ENCODE results near the gene CACNB2.

CACNB2 gene

GRCh38 chr10:18571780-18572179 is 431.6 kb downstream of the CACNB2 start:
- 94% methylated on average over 1 of the region's 1 CpG for WGBS
- Histone ChIP-seq H3K79me1 (replicated peaks; ENCODE audit: low read length, poor library complexity, severe bottlenecking) (no peaks in the 10 kb centered on the region), H3K4me2 (ENCODE audit: low read length, poor library complexity, severe bottlenecking) (no peak overlapping the region), H4K91ac (ENCODE audit: low read length) (no peak overlapping the region), H3K36me3 (ENCODE audit: control insufficient read depth in 1 of 2, insufficient read depth in 2 of 2, low read depth in 1 of 2, low read length in 2 of 2) (no peaks in the 10 kb centered on the region), H2BK5ac (ENCODE audit: low read depth, low read length, poor library complexity, severe bottlenecking) (no peak overlapping the region), H3K4ac (ENCODE audit: low read depth in 1 of 2, low read length in 2 of 2) (no peak overlapping the region), H2AFZ (ENCODE audit: low read depth, low read length) (no peak overlapping the region), H3K27ac (ENCODE audit: low read length, poor library complexity, severe bottlenecking) (no peak overlapping the region), H3K4me1 (ENCODE audit: control insufficient read depth, insufficient read depth, low read depth, low read length) (no peaks in the 10 kb centered on the region), H2BK12ac (ENCODE audit: low read length in 2 of 2) (no peak overlapping the region), H3K27me3 (ENCODE audit: control insufficient read depth in 1 of 2, insufficient read depth in 1 of 2, low read length in 2 of 2) (no peaks in the 10 kb centered on the region), H3K23ac (ENCODE audit: low read length in 2 of 2) (no peak overlapping the region), H3K9me3 (ENCODE audit: control insufficient read depth, low read length) (peaks cover 34% of the 10 kb centered on the region), H2BK120ac (ENCODE audit: low read depth, low read length) (no peak overlapping the region), H3K14ac (ENCODE audit: low read length in 2 of 2) (no peak overlapping the region), H2BK15ac (ENCODE audit: low read depth, poor library complexity, severe bottlenecking) (no peak overlapping the region), H2AK5ac (ENCODE audit: low read length, severe bottlenecking) (no peak overlapping the region), H3K9ac (ENCODE audit: low read length) (no peak overlapping the region), H4K8ac (ENCODE audit: low read length) (no peak overlapping the region), H3K4me3 (ENCODE audit: insufficient read depth in 1 of 2, low read depth in 1 of 2, low read length in 2 of 2) (no peak overlapping the region), H3K18ac (ENCODE audit: low read depth in 1 of 2, low read length in 2 of 2) (no peak overlapping the region)
- no peak for DNase-seq

GRCh38 chr10:18572959-18573561 is 432.8 kb downstream of the CACNB2 start:
- H3K9me3 ChIP-seq (ENCODE audit: control insufficient read depth, low read length), result peaks cover 35% of the 10 kb centered on the region
- no peaks in the 10 kb centered on the region for H3K27me3 ChIP-seq (ENCODE audit: control insufficient read depth in 1 of 2, insufficient read depth in 1 of 2, low read length in 2 of 2)
- WGBS, result 92% methylated on average over 8 of the region's 8 CpGs

GRCh38 chr10:18576586-18576985 is 436.4 kb downstream of the CACNB2 start:
- H3K9me3 ChIP-seq (ENCODE audit: control insufficient read depth, low read length), result peaks cover 29% of the 10 kb centered on the region
- no peak for DNase-seq
- H3K79me1 ChIP-seq (replicated peaks; ENCODE audit: low read length, poor library complexity, severe bottlenecking), result no peaks in the 10 kb centered on the region
- H3K4me2 ChIP-seq (ENCODE audit: low read length, poor library complexity, severe bottlenecking), result no peak overlapping the region
- H3K4me1 ChIP-seq (ENCODE audit: control insufficient read depth, insufficient read depth, low read depth, low read length), result no peaks in the 10 kb centered on the region
- no peak overlapping the region for H2BK5ac ChIP-seq (ENCODE audit: low read depth, low read length, poor library complexity, severe bottlenecking)
- no peak overlapping the region for H2AFZ ChIP-seq (ENCODE audit: low read depth, low read length)
- peaks cover 8 to 13% of the 10 kb centered on the region in 2 experiments for H3K36me3 ChIP-seq (ENCODE audit: control insufficient read depth in 1 of 2, insufficient read depth in 2 of 2, low read depth in 1 of 2, low read length in 2 of 2)
- no peak overlapping the region for H4K8ac ChIP-seq (ENCODE audit: low read length)
- H3K9ac ChIP-seq (ENCODE audit: low read length), result no peak overlapping the region
- H3K4ac ChIP-seq (ENCODE audit: low read depth in 1 of 2, low read length in 2 of 2), result no peak overlapping the region
- H3K27me3 ChIP-seq (ENCODE audit: control insufficient read depth in 1 of 2, insufficient read depth in 1 of 2, low read length in 2 of 2), result no peaks in the 10 kb centered on the region
- no peak overlapping the region for H3K23ac ChIP-seq (ENCODE audit: low read length in 2 of 2)
- H2AK5ac ChIP-seq (ENCODE audit: low read length, severe bottlenecking), result no peak overlapping the region
- H4K91ac ChIP-seq (ENCODE audit: low read length), result no peak overlapping the region
- no peak overlapping the region for H2BK15ac ChIP-seq (ENCODE audit: low read depth, poor library complexity, severe bottlenecking)
- 92% methylated on average over 4 of the region's 6 CpGs for WGBS
- no peak overlapping the region for H3K14ac ChIP-seq (ENCODE audit: low read length in 2 of 2)
- no peak overlapping the region for H3K27ac ChIP-seq (ENCODE audit: low read length, poor library complexity, severe bottlenecking)
- no peak overlapping the region for H2BK12ac ChIP-seq (ENCODE audit: low read length in 2 of 2)
- H2BK120ac ChIP-seq (ENCODE audit: low read depth, low read length), result no peak overlapping the region
- no peak overlapping the region for H3K4me3 ChIP-seq (ENCODE audit: insufficient read depth in 1 of 2, low read depth in 1 of 2, low read length in 2 of 2)
- no peak overlapping the region for H3K18ac ChIP-seq (ENCODE audit: low read depth in 1 of 2, low read length in 2 of 2)

More at GRCh38 chr10:18572959-18573561, 432.8 kb downstream of the CACNB2 start:
- no peak overlapping the region for H3K9ac ChIP-seq (ENCODE audit: low read length)
- no peaks in the 10 kb centered on the region for H3K4me1 ChIP-seq (ENCODE audit: control insufficient read depth, insufficient read depth, low read depth, low read length)
- H2BK120ac ChIP-seq (ENCODE audit: low read depth, low read length), result no peak overlapping the region
- H3K4me3 ChIP-seq (ENCODE audit: insufficient read depth in 1 of 2, low read depth in 1 of 2, low read length in 2 of 2), result no peak overlapping the region
- H2AK5ac ChIP-seq (ENCODE audit: low read length, severe bottlenecking), result no peak overlapping the region
- H3K14ac ChIP-seq (ENCODE audit: low read length in 2 of 2), result no peak overlapping the region
- no peak overlapping the region for H3K27ac ChIP-seq (ENCODE audit: low read length, poor library complexity, severe bottlenecking)
- no peak overlapping the region for H3K4me2 ChIP-seq (ENCODE audit: low read length, poor library complexity, severe bottlenecking)
- H3K23ac ChIP-seq (ENCODE audit: low read length in 2 of 2), result no peak overlapping the region
- DNase-seq, result no peak
- peaks cover 0 to 2% of the 10 kb centered on the region in 2 experiments for H3K36me3 ChIP-seq (ENCODE audit: control insufficient read depth in 1 of 2, insufficient read depth in 2 of 2, low read depth in 1 of 2, low read length in 2 of 2)
- no peak overlapping the region for H3K4ac ChIP-seq (ENCODE audit: low read depth in 1 of 2, low read length in 2 of 2)
- H2BK15ac ChIP-seq (ENCODE audit: low read depth, poor library complexity, severe bottlenecking), result no peak overlapping the region
- H2BK5ac ChIP-seq (ENCODE audit: low read depth, low read length, poor library complexity, severe bottlenecking), result no peak overlapping the region
- H2AFZ ChIP-seq (ENCODE audit: low read depth, low read length), result no peak overlapping the region
- H2BK12ac ChIP-seq (ENCODE audit: low read length in 2 of 2), result no peak overlapping the region
- no peaks in the 10 kb centered on the region for H3K79me1 ChIP-seq (replicated peaks; ENCODE audit: low read length, poor library complexity, severe bottlenecking)
- no peak overlapping the region for H4K91ac ChIP-seq (ENCODE audit: low read length)
- no peak overlapping the region for H3K18ac ChIP-seq (ENCODE audit: low read depth in 1 of 2, low read length in 2 of 2)
- no peak overlapping the region for H4K8ac ChIP-seq (ENCODE audit: low read length)

GRCh38 chr10:18577823-18578685 is 437.8 kb downstream of the CACNB2 start:
- no peak overlapping the region for H2AK5ac ChIP-seq (ENCODE audit: low read length, severe bottlenecking)
- DNase-seq, result no peak
- H4K91ac ChIP-seq (ENCODE audit: low read length), result no peak overlapping the region
- H3K4ac ChIP-seq (ENCODE audit: low read depth in 1 of 2, low read length in 2 of 2), result no peak overlapping the region
- no peak overlapping the region for H3K14ac ChIP-seq (ENCODE audit: low read length in 2 of 2)
- no peak overlapping the region for H3K9ac ChIP-seq (ENCODE audit: low read length)
- no peaks in the 10 kb centered on the region for H3K27me3 ChIP-seq (ENCODE audit: control insufficient read depth in 1 of 2, insufficient read depth in 1 of 2, low read length in 2 of 2)
- no peak overlapping the region for H2BK12ac ChIP-seq (ENCODE audit: low read length in 2 of 2)
- peaks cover 8 to 13% of the 10 kb centered on the region in 2 experiments for H3K36me3 ChIP-seq (ENCODE audit: control insufficient read depth in 1 of 2, insufficient read depth in 2 of 2, low read depth in 1 of 2, low read length in 2 of 2)
- no peak overlapping the region for H4K8ac ChIP-seq (ENCODE audit: low read length)
- H3K9me3 ChIP-seq (ENCODE audit: control insufficient read depth, low read length), result peaks cover 23% of the 10 kb centered on the region
- peak overlapping the region in 1 of 2 experiments; percentile 24 for H3K4me3 ChIP-seq (ENCODE audit: insufficient read depth in 1 of 2, low read depth in 1 of 2, low read length in 2 of 2)
- H3K18ac ChIP-seq (ENCODE audit: low read depth in 1 of 2, low read length in 2 of 2), result no peak overlapping the region
- H2BK120ac ChIP-seq (ENCODE audit: low read depth, low read length), result no peak overlapping the region
- no peak overlapping the region for H3K27ac ChIP-seq (ENCODE audit: low read length, poor library complexity, severe bottlenecking)
- no peak overlapping the region for H3K4me2 ChIP-seq (ENCODE audit: low read length, poor library complexity, severe bottlenecking)
- H3K4me1 ChIP-seq (ENCODE audit: control insufficient read depth, insufficient read depth, low read depth, low read length), result no peaks in the 10 kb centered on the region
- no peak overlapping the region for H2AFZ ChIP-seq (ENCODE audit: low read depth, low read length)
- no peak overlapping the region for H2BK5ac ChIP-seq (ENCODE audit: low read depth, low read length, poor library complexity, severe bottlenecking)
- H3K79me1 ChIP-seq (replicated peaks; ENCODE audit: low read length, poor library complexity, severe bottlenecking), result no peaks in the 10 kb centered on the region
- H2BK15ac ChIP-seq (ENCODE audit: low read depth, poor library complexity, severe bottlenecking), result no peak overlapping the region
- 92% methylated on average over 14 of the region's 15 CpGs for WGBS
- H3K23ac ChIP-seq (ENCODE audit: low read length in 2 of 2), result no peak overlapping the region

Data from mesenchymal stem cell (in vitro differentiated cells and primary cell).